Tibial nerve (tissue), 4 donors: ENCODE measurements around the gene TRMT1. TPM values are rescaled to one million over a fixed set of nuclear protein-coding genes. Genes with fewer than 3 reads are reported as not detected.

Source experiments
- DNase-seq, 2 donors: peaks; one replicate each; pipeline ENCODE4 v3.0.0-alpha.2; 2019; ENCODE audit warnings: low spot score in 2 of 2
- H3K27ac ChIP-seq, 4 donors: fragments of 200-600 bp; sonication (generic) in 3 of 4; one replicate each; pipeline ENCODE4 v1.5.1; 2017 to 2019; ENCODE audit warnings: mild to moderate bottlenecking in 1 of 4
- H3K27me3 ChIP-seq, 2 donors: fragments of 200-600 bp; sonication (generic) in 1 of 2; one replicate each; pipeline versions ENCODE4 v1.5.1 to v1.6.0; 2017 to 2019
- H3K36me3 ChIP-seq, 3 donors: fragments of 200-600 bp; sonication (generic); one replicate each; pipeline ENCODE4 v1.5.1; 2018 to 2019
- H3K4me1 ChIP-seq, 4 donors: fragments of 200-600 bp; sonication (generic) in 3 of 4; one replicate each; pipeline ENCODE4 v1.5.1; 2017 to 2019
- H3K4me3 ChIP-seq, 4 donors: fragments of 200-600 bp; sonication (generic) in 3 of 4; one replicate each; pipeline ENCODE4 v1.5.1; 2017 to 2019; ENCODE audit warnings: mild to moderate bottlenecking in 1 of 4, moderate library complexity in 1 of 4
- H3K9me3 ChIP-seq, 4 donors: fragments of 200-600 bp; sonication (generic) in 3 of 4; one replicate each; pipeline ENCODE4 v1.5.1; 2017 to 2019
- CTCF ChIP-seq, 5 experiments: fragments of 200-600 bp in 3 of 5; fragments of 450-650 bp in 2 of 5; sonication (generic) in 3 of 5; IDR thresholded peaks; one replicate each; pipeline ENCODE4 v1.5.1; 2016 to 2019; ENCODE audit warnings: antibody characterized with exemption in 5 of 5, mild to moderate bottlenecking in 3 of 5, moderate library complexity in 2 of 5
- EP300 ChIP-seq, 2 donors: sonication (generic); formaldehyde crosslinking; IDR thresholded peaks; one replicate each; pipeline ENCODE4 v1.6.1; 2017; ENCODE audit warnings: antibody characterized with exemption in 2 of 2, mild to moderate bottlenecking in 1 of 2
- POLR2A ChIP-seq, 2 donors: fragments of 450-650 bp; IDR thresholded peaks; one replicate each; pipeline ENCODE4 v1.6.1; 2017; ENCODE audit warnings: antibody characterized with exemption in 2 of 2, mild to moderate bottlenecking in 2 of 2, moderate library complexity in 2 of 2
- WGBS, 2 donors: methylation state at CpG; one replicate each; pipeline ENCODE4 v1.1.5; 2018; 5-methylcytosine and 5-hydroxymethylcytosine counted together
- total RNA-seq, 4 donors: library from RNA; depleted of rRNA; stranded (reverse); fragments of >200 nt; gene quantifications; one replicate each; pipeline ENCODE4 v1.1.0, GENCODE V29; 2016

The TRMT1 gene
- total RNA-seq, 4 donors from 2014 or later, result 38.4 to 92.7 (median 49.2) TPM

- Histone ChIP-seq H3K9me3 (no peaks in the 10 kb centered on the region), H3K27ac (peak overlapping the region in 2 of 4 donors; percentile 67 to 84), H3K4me1 (peaks cover 0 to 84% (median 44%) of the 10 kb centered on the region in 4 donors), H3K4me3 (no peak overlapping the region), H3K27me3 (no peaks in the 10 kb centered on the region), H3K36me3 (peaks cover 0 to 66% (median 0%) of the 10 kb centered on the region in 3 donors)
- WGBS, 2 donors, result 37 to 41% methylated on average over 3 to 4 of the region's 6 CpGs
- no peak for DNase-seq
- no peak for TF ChIP-seq POLR2A (IDR thresholded peaks at IDR 0.05)
Measured at GRCh38 chr19:13076787-13077186, 39.8 kb downstream of the TRMT1 start.

GRCh38 chr19:13076320-13076719, 40.2 kb downstream of the TRMT1 start:
- H3K27ac ChIP-seq, result peak overlapping the region in 2 of 4 donors; percentile 67 to 84
- peaks cover 0 to 62% (median 0%) of the 10 kb centered on the region in 3 donors for H3K36me3 ChIP-seq
- no peaks in the 10 kb centered on the region for H3K27me3 ChIP-seq
- no peaks in the 10 kb centered on the region for H3K9me3 ChIP-seq
- DNase-seq, result no peak
- peaks cover 0 to 84% (median 43%) of the 10 kb centered on the region in 4 donors for H3K4me1 ChIP-seq
- no peak for TF ChIP-seq POLR2A (IDR thresholded peaks at IDR 0.05)
- no peak for TF ChIP-seq CTCF (IDR thresholded peaks at IDR 0.05)
- TF ChIP-seq EP300 (IDR thresholded peaks at IDR 0.05), result no peak
- 53 to 70% methylated on average over 8 of the region's 8 CpGs for WGBS, 2 donors
- no peak overlapping the region for H3K4me3 ChIP-seq

GRCh38 chr19:13074378-13074777, 42.2 kb downstream of the TRMT1 start:
- peaks cover 0 to 94% (median 54%) of the 10 kb centered on the region in 4 donors for H3K4me1 ChIP-seq
- DNase-seq, result no peak
- H3K36me3 ChIP-seq, result peaks cover 0 to 50% (median 0%) of the 10 kb centered on the region in 3 donors
- H3K4me3 ChIP-seq, result no peak overlapping the region
- WGBS, 2 donors, result 57 to 60% methylated on average over 4 of the region's 4 CpGs
- TF ChIP-seq POLR2A (IDR thresholded peaks at IDR 0.05), result no peak
- no peak for TF ChIP-seq CTCF (IDR thresholded peaks at IDR 0.05)
- TF ChIP-seq EP300 (IDR thresholded peaks at IDR 0.05), result no peak
- no peaks in the 10 kb centered on the region for H3K9me3 ChIP-seq
- H3K27me3 ChIP-seq, result no peaks in the 10 kb centered on the region
- peak overlapping the region in 2 of 4 donors; percentile 55 to 80 for H3K27ac ChIP-seq

GRCh38 chr19:13073263-13073662, 43.3 kb downstream of the TRMT1 start:
- TF ChIP-seq POLR2A (IDR thresholded peaks at IDR 0.05), result no peak
- no peak for TF ChIP-seq EP300 (IDR thresholded peaks at IDR 0.05)
- no peak for TF ChIP-seq CTCF (IDR thresholded peaks at IDR 0.05)
- H3K4me1 ChIP-seq, result peaks cover 0 to 94% (median 55%) of the 10 kb centered on the region in 4 donors

GRCh38 chr19:13072188-13072908, 44.2 kb downstream of the TRMT1 start:
- peaks cover 2 to 94% (median 59%) of the 10 kb centered on the region in 4 donors for H3K4me1 ChIP-seq
- peaks cover 0 to 34% (median 0%) of the 10 kb centered on the region in 3 donors for H3K36me3 ChIP-seq
- peak overlapping the region in 3 of 4 donors; percentile 50 to 83 (median 80) for H3K27ac ChIP-seq
- TF ChIP-seq EP300 (IDR thresholded peaks at IDR 0.05) (peak in 1 of 2 donors; percentile 43), CTCF (IDR thresholded peaks at IDR 0.05) (no peak), POLR2A (IDR thresholded peaks at IDR 0.05) (no peak)
- WGBS, 2 donors, result 59 to 65% methylated on average over 6 to 8 of the region's 9 CpGs
- DNase-seq, result no peak
- no peaks in the 10 kb centered on the region for H3K9me3 ChIP-seq
- H3K4me3 ChIP-seq, result no peak overlapping the region
- H3K27me3 ChIP-seq, result no peaks in the 10 kb centered on the region

More at GRCh38 chr19:13073263-13073662, 43.3 kb downstream of the TRMT1 start:
- H3K9me3 ChIP-seq, result no peaks in the 10 kb centered on the region
- H3K27ac ChIP-seq, result peak overlapping the region in 2 of 4 donors; percentile 80 to 83
- no peak for DNase-seq
- H3K36me3 ChIP-seq, result peaks cover 0 to 42% (median 0%) of the 10 kb centered on the region in 3 donors
- H3K27me3 ChIP-seq, result no peaks in the 10 kb centered on the region
- WGBS, 2 donors, result 66 to 73% methylated on average over 5 of the region's 5 CpGs
- no peak overlapping the region for H3K4me3 ChIP-seq
